ENCODE data around the gene CCDC150. TPM values are rescaled to one million over a fixed set of nuclear protein-coding genes. Genes with fewer than 3 reads are reported as not detected.
"Not testable (repeated sequence)": the region's sequence is repeated elsewhere in the genome, so short reads cannot be mapped to it uniquely, and the experiment has no call there.

Gene CCDC150
- total RNA-seq, 1 donor from 2014 or later = 1.5 TPM

DNA sequence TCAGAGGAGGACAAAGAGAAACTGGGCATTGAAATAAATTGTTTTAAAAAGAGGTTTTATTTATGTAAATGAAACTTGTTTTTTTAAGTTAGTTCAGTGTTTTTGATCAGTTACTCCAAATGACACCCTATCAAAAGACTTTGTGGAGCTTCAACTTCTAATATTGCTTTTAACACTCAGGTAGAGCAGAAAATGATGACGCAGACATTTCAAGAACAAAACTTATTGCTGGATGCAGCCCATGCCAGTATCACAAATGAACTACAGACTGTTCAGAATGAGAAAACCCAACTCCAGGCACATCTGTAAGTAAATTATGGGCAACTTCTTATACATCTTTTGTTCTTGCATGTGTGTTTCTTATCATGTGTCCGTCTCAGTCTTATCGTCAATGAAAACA lies 36.4 kb downstream of the CCDC150 start:
- Histone ChIP-seq H3K4me1 (no peaks in the 10 kb centered on the region), H3K4me3 (no peak overlapping the region), H3K9me3 (no peaks in the 10 kb centered on the region), H3K36me3 (no peaks in the 10 kb centered on the region), H3K27me3 (ENCODE audit: low read depth) (no peaks in the 10 kb centered on the region), H3K27ac (no peak overlapping the region)
- no peak for DNase-seq
- intact Hi-C loops (cut with DNase I) = no loop called here
- ATAC-seq = no peak
- TF ChIP-seq, protein P1, sequence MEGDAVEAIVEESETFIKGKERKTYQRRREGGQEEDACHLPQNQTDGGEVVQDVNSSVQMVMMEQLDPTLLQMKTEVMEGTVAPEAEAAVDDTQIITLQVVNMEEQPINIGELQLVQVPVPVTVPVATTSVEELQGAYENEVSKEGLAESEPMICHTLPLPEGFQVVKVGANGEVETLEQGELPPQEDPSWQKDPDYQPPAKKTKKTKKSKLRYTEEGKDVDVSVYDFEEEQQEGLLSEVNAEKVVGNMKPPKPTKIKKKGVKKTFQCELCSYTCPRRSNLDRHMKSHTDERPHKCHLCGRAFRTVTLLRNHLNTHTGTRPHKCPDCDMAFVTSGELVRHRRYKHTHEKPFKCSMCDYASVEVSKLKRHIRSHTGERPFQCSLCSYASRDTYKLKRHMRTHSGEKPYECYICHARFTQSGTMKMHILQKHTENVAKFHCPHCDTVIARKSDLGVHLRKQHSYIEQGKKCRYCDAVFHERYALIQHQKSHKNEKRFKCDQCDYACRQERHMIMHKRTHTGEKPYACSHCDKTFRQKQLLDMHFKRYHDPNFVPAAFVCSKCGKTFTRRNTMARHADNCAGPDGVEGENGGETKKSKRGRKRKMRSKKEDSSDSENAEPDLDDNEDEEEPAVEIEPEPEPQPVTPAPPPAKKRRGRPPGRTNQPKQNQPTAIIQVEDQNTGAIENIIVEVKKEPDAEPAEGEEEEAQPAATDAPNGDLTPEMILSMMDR (IDR thresholded peaks at IDR 0.05) = no peak

DNA sequence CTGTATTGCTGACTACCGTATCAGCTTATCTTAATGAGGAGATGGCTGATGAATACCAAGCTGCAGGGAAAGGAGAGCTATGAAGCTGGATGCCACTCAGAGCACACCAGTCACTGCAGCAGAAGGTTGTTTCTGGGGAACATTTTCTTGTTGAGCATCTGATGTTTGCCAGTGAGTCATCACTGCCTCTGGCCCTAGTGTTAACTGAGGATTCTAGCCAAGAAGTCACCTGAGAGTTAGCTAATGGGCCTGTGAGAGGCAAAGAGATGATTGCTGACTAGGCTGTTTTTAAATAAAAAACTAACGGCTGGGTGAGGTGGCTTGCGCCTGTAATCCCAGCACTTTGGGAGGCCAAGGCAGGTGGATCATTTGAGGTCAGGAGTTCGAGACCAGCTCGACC lies 37.9 kb downstream of the CCDC150 start:
- TF ChIP-seq, protein P1 (IDR thresholded peaks at IDR 0.05) = no peak
- no peak overlapping the region for H3K4me3 ChIP-seq
- DNase-seq = no peak
- no peaks in the 10 kb centered on the region for H3K36me3 ChIP-seq
- no peaks in the 10 kb centered on the region for H3K27me3 ChIP-seq (ENCODE audit: low read depth)
- H3K4me1 ChIP-seq = no peaks in the 10 kb centered on the region
- H3K27ac ChIP-seq = no peak overlapping the region
- intact Hi-C loops (cut with DNase I) = no loop called here
- no peaks in the 10 kb centered on the region for H3K9me3 ChIP-seq
- no peak for ATAC-seq

DNA sequence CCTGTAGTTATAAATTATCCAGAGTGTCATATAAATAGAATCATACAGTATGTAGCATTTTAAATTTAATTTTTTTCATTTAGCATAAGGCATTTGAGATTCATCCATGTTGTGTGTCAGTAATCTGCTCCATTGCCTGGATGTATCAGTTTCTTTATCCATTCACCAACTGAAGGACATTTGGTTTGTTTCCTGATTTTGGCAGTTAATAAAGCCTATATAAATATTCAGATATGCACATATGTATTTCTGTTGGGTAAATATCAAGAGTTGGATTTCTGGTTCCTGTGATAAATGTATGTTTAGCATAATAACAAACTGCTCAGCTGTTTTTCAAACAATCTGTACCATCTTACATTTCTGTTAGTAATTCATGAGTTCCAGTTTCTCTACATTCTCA lies 39.9 kb downstream of the CCDC150 start:
- no peak overlapping the region for H3K27ac ChIP-seq
- intact Hi-C loops (cut with DNase I) = no loop called here
- peaks cover 3% of the 10 kb centered on the region for H3K9me3 ChIP-seq
- no peaks in the 10 kb centered on the region for H3K27me3 ChIP-seq (ENCODE audit: low read depth)
- no peaks in the 10 kb centered on the region for H3K36me3 ChIP-seq
- H3K4me1 ChIP-seq = no peaks in the 10 kb centered on the region
- ATAC-seq (no peak), DNase-seq (no peak)
- H3K4me3 ChIP-seq = no peak overlapping the region
- TF ChIP-seq, protein P1 (IDR thresholded peaks at IDR 0.05) = no peak

DNA sequence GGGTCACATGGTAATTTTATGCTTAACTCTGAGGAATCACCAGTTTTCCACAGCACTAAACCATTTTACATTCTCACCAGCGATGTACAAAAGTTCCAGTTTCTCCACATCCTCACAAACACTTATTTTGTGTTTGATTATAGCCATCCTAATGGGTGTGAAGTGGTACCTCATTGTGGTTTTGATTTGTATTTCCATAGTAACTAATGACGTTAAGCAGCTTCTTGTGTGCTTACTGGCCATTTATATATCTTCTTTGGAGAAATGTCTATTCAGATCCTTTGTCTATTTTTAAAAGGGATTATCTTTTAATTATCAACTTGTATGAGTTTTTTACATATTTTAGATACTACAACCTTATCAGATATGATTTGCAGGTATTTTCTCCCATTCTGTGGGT lies 42.0 kb downstream of the CCDC150 start:
- no peak overlapping the region for H3K4me3 ChIP-seq
- no peaks in the 10 kb centered on the region for H3K27me3 ChIP-seq (ENCODE audit: low read depth)
- intact Hi-C loops (cut with DNase I) = no loop called here
- H3K4me1 ChIP-seq = no peaks in the 10 kb centered on the region
- TF ChIP-seq, protein P1 (IDR thresholded peaks at IDR 0.05) = no peak
- DNase-seq (no peak), ATAC-seq (no peak)
- H3K27ac ChIP-seq = no peak overlapping the region
- no peaks in the 10 kb centered on the region for H3K36me3 ChIP-seq
- H3K9me3 ChIP-seq = peaks cover 13% of the 10 kb centered on the region

- Histone ChIP-seq H3K27me3 (ENCODE audit: low read depth) (no peaks in the 10 kb centered on the region), H3K9me3 (peaks cover 18% of the 10 kb centered on the region), H3K36me3 (no peaks in the 10 kb centered on the region), H3K27ac (no peak overlapping the region), H3K4me3 (no peak overlapping the region), H3K4me1 (no peaks in the 10 kb centered on the region)
- DNase-seq (no peak), ATAC-seq (no peak)
- intact Hi-C loops (cut with DNase I) = no loop called here
- TF ChIP-seq, protein P1 (IDR thresholded peaks at IDR 0.05) = no peak
Observed at GRCh38 chr2:196685792-196686191, 46.3 kb downstream of the CCDC150 start.

- ATAC-seq; H3K4me1 ChIP-seq; H3K27ac ChIP-seq; H3K27me3 ChIP-seq (ENCODE audit: low read depth); H3K36me3 ChIP-seq; intact Hi-C loops (cut with DNase I); DNase-seq; H3K4me3 ChIP-seq: not testable (repeated sequence)
- peaks cover 18% of the 10 kb centered on the region for H3K9me3 ChIP-seq
Observed at GRCh38 chr2:196686737-196687136, 47.2 kb downstream of the CCDC150 start.
